ENCODE results near the gene CELSR3.

The CELSR3 gene

GRCh38 chr3:48598323-48599076, 64.2 kb downstream of the CELSR3 start:
- no peak for DNase-seq

GRCh38 chr3:48597408-48597800, 65.3 kb downstream of the CELSR3 start:
- DNase-seq, result no peak

GRCh38 chr3:48596676-48597407, 65.8 kb downstream of the CELSR3 start:
- DNase-seq, result no peak

DNA sequence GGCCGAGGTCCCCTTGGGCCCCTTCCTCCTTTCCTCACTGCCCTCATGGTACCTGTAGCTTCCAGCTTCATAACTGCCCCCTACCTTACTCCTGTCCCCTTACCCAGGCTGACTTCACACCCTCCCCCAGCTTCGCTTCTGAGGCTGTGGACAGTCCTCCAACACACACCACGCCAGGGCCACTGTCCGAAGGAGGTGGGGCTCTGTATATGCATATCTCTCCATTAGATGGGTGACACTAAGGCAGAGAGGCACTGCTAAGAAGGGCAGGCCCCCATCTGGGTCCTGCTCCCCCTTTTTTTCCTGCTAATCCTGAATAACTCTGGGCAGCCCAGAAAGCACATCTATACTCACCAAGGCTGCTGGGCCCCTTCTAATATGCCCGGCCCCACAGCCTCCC, 66.5 kb downstream of the CELSR3 start:
- DNase-seq, result no peak

- DNase-seq, result no peak
Observed at GRCh38 chr3:48595526-48596121, 67.1 kb downstream of the CELSR3 start.

GRCh38 chr3:48595075-48595525, 67.6 kb downstream of the CELSR3 start, which contains the start of gene COL7A1:
TSS of gene COL7A1 (minus strand) at chr3:48595329. CDS start at chr3:48595159, 170 bp downstream.
- no peak for DNase-seq

- no peak for DNase-seq
Observed at GRCh38 chr3:48594417-48595049, 68.2 kb downstream of the CELSR3 start.

- DNase-seq, result no peak
Observed at GRCh38 chr3:48593337-48593736, 69.3 kb downstream of the CELSR3 start.

DNA sequence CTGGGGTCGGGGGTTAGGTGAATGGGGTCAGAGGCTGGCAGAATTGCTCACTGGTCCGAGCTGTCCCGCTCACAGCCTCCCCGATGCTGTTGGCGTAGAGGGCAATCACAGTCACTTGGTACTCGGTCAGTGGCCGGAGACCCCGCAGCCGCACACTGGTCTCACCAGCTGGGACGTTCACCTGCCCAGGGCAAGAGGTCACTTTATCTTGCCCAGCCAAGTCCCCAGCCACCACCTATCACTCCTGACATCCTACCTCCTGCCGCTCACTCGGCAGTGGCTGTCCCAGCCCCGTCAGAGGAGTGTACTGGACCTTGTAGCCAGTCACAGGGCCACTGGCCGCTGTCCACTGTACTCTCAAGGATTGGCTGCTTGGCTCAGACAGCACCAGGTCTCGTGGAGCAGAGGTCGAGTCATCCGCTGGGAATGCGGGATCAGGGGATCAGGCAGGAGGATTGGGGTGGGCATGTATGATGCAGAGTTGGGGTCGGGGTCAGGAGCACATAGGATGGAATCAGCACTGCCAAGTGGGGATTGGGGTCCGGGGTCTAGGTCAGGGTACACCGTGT, 70.1 kb downstream of the CELSR3 start:
- no peak for DNase-seq

- DNase-seq, result no peak
Observed at GRCh38 chr3:48591886-48592518, 70.7 kb downstream of the CELSR3 start.

DNA sequence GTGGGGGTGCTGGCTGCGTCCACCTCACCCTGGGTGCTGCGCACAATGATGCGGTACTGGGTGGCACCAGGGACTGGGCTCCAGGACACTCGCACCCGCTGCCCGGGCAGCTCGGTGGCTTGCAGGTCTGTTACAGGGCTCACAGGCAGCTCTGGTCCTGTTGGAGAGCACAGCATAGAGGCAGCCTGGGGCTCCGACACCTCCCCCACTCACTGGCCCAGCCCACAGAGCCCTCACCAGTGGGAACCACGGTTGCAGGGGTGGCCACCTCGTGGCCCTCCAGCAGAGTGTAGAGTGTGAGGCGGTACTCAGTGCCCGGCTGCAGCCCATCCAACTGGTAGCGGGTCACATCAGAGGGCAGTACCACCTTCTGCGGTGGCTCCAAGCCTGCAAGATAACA, 71.2 kb downstream of the CELSR3 start:
- no peak for DNase-seq

DNA sequence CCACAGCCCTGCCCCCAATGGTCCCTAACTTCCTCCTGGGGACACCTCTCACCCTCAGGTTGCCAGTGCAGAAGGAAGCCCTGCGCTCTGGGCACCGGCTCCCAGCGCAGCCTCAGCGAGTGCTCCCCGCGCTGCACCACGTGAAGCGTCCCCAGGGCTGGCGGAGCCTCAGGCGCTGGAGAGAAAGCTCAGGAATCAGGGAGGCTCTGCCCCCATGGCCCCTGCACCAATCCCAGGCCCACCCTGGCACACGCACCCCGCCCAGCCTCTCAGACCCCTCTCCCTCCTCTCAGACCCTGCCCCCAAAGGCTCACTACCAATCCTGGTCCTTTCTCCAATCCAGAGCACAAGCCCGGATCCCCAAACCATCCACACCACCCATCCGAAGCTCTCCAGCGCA, 74.5 kb downstream of the CELSR3 start:
- DNase-seq, result no peak

DNA sequence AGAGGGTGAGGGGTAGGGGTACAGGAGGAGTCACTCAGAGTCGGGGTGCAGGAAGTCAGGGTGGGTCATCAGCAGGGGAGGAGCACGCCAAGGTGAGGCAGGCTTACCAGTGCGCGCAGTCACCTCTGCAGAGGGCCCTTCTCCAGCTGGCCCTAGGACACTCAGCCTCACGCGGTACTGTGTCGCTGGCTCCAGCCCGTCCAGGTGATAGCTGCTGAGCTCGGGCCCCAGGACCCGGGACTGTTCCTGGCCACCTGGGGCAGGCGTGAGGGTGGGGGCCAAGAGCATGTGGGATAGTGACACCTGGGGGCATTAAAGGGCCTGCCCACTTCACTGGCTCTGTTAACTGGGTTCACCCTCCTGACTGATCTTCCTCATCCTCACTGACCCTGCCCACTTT, 75.0 kb downstream of the CELSR3 start:
- no peak for DNase-seq

Data from activated CD8-positive, alpha-beta memory T cell treated with anti-CD3 and anti-CD28 coated beads, Interleukin-2, amount 50 U/mL, for 4 hours (primary cell).